Nephron progenitor cell (in vitro differentiated cells): ENCODE results near the gene CDC42BPA.
A peak's percentile ranks its signal among the peaks of the same experiment; 100 is the strongest.

ENCODE experiments used
- DNase-seq: peaks from one replicate; pipeline ENCODE4 v3.0.0; 2021
- H3K27ac Mint-ChIP-seq: 2 replicates; pipeline ENCODE4 v1.8.0; 2021; ENCODE audit warnings: mild to moderate bottlenecking, moderate library complexity, mixed read lengths
- H3K27me3 Mint-ChIP-seq: 2 replicates; pipeline ENCODE4 v1.8.0; 2021; ENCODE audit warnings: mild to moderate bottlenecking, low read depth, mixed read lengths; ENCODE audit not compliant: poor library complexity
- H3K36me3 Mint-ChIP-seq: 2 replicates; pipeline ENCODE4 v1.8.0; 2021; ENCODE audit warnings: low read depth, mixed read lengths
- H3K4me1 Mint-ChIP-seq: 2 replicates; pipeline ENCODE4 v1.8.0; 2021; ENCODE audit warnings: mixed read lengths
- H3K4me3 Mint-ChIP-seq: 2 replicates; pipeline ENCODE4 v1.8.0; 2021; ENCODE audit warnings: mild to moderate bottlenecking, moderate library complexity, mixed read lengths
- H3K9me3 Mint-ChIP-seq: 2 replicates; pipeline ENCODE4 v1.8.0; 2021; ENCODE audit warnings: mild to moderate bottlenecking, moderate library complexity, mixed read lengths
- CTCF ChIP-seq: fragments of 200-600 bp; sonication (generic); IDR thresholded peaks from 2 replicates; pipeline ENCODE4 v1.5.0; 2021; ENCODE audit warnings: antibody characterized with exemption

CDC42BPA gene

GRCh38 chr1:226976978-226977642 lies 341.2 kb downstream of the CDC42BPA start:
- Mint-ChIP-seq H3K27me3 (no peaks in the 10 kb centered on the region), H3K9me3 (peaks cover 2% of the 10 kb centered on the region), H3K4me3 (no peak overlapping the region), H3K36me3 (peaks cover 8% of the 10 kb centered on the region), H3K27ac (no peak overlapping the region), H3K4me1 (peaks cover 24% of the 10 kb centered on the region)
- TF ChIP-seq CTCF: no peak
- DNase-seq: no peak

GRCh38 chr1:226976276-226976977 lies 341.9 kb downstream of the CDC42BPA start:
- no peak overlapping the region for H3K4me3 Mint-ChIP-seq
- no peak overlapping the region for H3K27ac Mint-ChIP-seq
- peaks cover 15% of the 10 kb centered on the region for H3K36me3 Mint-ChIP-seq
- no peak for TF ChIP-seq CTCF
- H3K4me1 Mint-ChIP-seq: peaks cover 24% of the 10 kb centered on the region
- no peak for DNase-seq
- peaks cover 8% of the 10 kb centered on the region for H3K9me3 Mint-ChIP-seq
- no peaks in the 10 kb centered on the region for H3K27me3 Mint-ChIP-seq

DNA sequence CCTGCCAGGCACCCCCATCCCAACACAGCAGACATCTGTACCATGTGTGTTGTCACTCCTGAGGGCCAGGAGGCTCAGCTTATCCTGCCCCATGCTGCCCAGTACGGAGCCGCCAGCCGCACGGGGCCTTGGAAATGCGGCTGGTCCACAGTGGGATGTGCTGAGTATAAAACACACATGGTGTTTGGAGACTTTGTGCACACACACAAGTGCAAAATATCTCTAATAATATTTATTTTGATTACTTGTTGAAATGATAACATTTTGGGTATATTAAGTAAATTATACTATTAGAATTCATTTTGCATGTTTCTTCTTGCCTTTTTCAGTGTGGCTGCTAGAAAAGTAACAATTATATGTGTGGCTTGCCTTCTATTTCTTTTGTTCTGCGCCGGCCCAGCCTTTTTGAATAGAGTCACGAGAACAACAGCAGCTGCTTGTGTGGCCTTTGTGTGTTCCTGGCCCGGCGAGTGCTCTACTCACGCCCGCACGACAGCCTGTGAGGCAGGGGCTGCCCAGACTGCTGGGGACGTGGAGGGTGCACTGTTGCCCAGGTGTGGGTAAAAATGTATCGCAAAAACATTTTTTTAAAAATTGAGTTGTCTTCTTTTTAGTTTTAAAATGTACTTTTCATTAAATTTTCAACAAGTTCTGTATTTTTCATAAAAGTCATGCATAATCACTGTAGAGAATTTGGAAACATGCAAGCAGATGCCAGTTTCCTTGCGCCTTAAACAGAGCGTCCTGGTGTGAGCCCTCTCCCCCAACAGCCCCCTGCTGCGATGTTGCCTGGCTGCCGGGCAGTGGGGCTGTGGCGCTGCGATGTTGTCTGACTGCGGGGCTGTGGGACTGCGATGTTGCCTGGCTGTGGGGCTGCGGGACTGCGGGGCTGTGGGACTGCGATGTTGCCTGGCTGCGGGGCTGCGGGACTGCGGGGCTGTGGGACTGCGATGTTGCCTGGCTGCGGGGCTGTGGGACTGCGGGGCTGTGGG lies 342.7 kb downstream of the CDC42BPA start:
- Mint-ChIP-seq H3K36me3 (peaks cover 20% of the 10 kb centered on the region), H3K9me3 (peaks cover 13% of the 10 kb centered on the region), H3K27me3 (no peaks in the 10 kb centered on the region), H3K4me3 (no peak overlapping the region), H3K27ac (no peak overlapping the region), H3K4me1 (peaks cover 24% of the 10 kb centered on the region)
- TF ChIP-seq CTCF: no peak
- no peak for DNase-seq

DNA sequence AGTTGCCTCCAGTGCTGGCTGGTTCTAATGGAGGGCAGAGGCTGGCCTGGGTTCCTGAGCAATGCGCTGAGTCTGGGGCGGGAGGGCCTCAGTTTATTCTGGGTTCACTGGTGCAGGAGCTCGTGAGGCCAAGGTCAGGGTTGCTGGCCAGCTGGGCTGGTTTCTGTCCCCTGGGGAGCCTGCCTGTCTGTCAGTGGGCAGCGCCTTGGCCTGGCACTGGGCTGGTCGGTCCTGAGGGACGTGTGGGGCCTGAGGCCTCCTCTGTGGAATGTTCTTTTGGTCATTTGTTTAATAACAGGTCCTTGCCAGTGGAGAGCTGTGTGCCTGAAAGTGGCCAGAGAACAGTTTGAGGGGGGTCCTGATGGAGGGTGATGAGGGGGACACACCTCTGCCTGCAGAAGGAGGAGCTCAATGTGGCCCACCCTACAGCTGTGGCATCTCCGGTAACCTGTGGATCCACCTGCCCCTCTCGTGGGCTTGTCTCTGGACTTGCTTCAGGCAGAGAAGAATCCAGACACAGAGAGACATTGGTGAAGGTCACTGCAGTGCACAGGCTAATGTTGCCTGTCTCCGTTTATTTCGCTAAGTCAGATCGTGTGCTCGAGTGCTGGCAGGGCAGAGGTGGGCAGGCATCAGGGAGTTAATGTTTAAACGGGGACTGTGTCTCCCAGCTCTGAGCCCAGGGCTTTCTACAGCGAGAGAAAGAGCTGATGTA lies 343.6 kb downstream of the CDC42BPA start:
- Mint-ChIP-seq H3K9me3 (peaks cover 15% of the 10 kb centered on the region), H3K4me1 (peaks cover 24% of the 10 kb centered on the region), H3K27ac (peak overlapping the region; percentile 82), H3K4me3 (no peak overlapping the region), H3K36me3 (peaks cover 28% of the 10 kb centered on the region), H3K27me3 (no peaks in the 10 kb centered on the region)
- TF ChIP-seq CTCF: no peak
- DNase-seq: no peak

GRCh38 chr1:226973898-226974543 lies 344.3 kb downstream of the CDC42BPA start:
- Mint-ChIP-seq H3K4me3 (no peak overlapping the region), H3K27ac (peak overlapping the region; percentile 79), H3K36me3 (peaks cover 35% of the 10 kb centered on the region), H3K27me3 (peaks cover 4% of the 10 kb centered on the region), H3K9me3 (peaks cover 19% of the 10 kb centered on the region), H3K4me1 (peaks cover 24% of the 10 kb centered on the region)
- TF ChIP-seq CTCF: no peak
- no peak for DNase-seq
